Measurements from ENCODE around the gene UMODL1. TPM values are rescaled to one million over a fixed set of nuclear protein-coding genes. Genes with fewer than 3 reads are reported as not detected.
"Not testable (repeated sequence)": the region's sequence is repeated elsewhere in the genome, so short reads cannot be mapped to it uniquely, and the experiment has no call there.

Gene UMODL1
- total and polyA plus RNA-seq, 2 experiments from 2014 or later, result 0.15 to 0.47 TPM

GRCh38 chr21:42073145-42074099, 2.3 kb downstream of the UMODL1 start:
- H3K27ac ChIP-seq, result no peak overlapping the region
- no peaks in the 10 kb centered on the region for H3K9me2 ChIP-seq (replicated peaks; ENCODE audit: insufficient read depth)
- H4K20me1 ChIP-seq (ENCODE audit: insufficient read depth, poor library complexity, severe bottlenecking), result no peaks in the 10 kb centered on the region
- DNase-seq (ENCODE audit: low spot score), result no peak
- no peaks in the 10 kb centered on the region for H3K79me2 ChIP-seq
- no peaks in the 10 kb centered on the region for H3K9me3 ChIP-seq (ENCODE audit: low read depth)
- no peaks in the 10 kb centered on the region for H3K27me3 ChIP-seq
- H3K4me1 ChIP-seq (ENCODE audit: insufficient read depth), result no peaks in the 10 kb centered on the region
- no peaks in the 10 kb centered on the region for H3K36me3 ChIP-seq (replicated peaks; ENCODE audit: insufficient read depth, low read depth)
- WGBS (ENCODE audit: low lambda C conversion rate, missing lambda C conversion rate), result 94% methylated on average over 21 of the region's 21 CpGs
- H3K4me2 ChIP-seq, result no peak overlapping the region
- no peak for TF ChIP-seq EZH2 (IDR thresholded peaks at IDR 0.05; ENCODE audit: borderline replicate concordance)
- TF ChIP-seq CTCF (IDR thresholded peaks at IDR 0.05; ENCODE audit: poor library complexity), result no peak
- no peak for TF ChIP-seq EZH2phosphoT487 (IDR thresholded peaks at IDR 0.05; ENCODE audit: low read depth, severe bottlenecking, unreplicated experiment)
- H3K4me3 ChIP-seq, result no peak overlapping the region
- no peak overlapping the region for H2AFZ ChIP-seq

GRCh38 chr21:42075686-42076471, 4.8 kb downstream of the UMODL1 start:
- Histone ChIP-seq H3K27me3 (no peaks in the 10 kb centered on the region), H3K4me3 (no peak overlapping the region), H3K4me2 (no peak overlapping the region), H4K20me1 (ENCODE audit: insufficient read depth, poor library complexity, severe bottlenecking) (no peaks in the 10 kb centered on the region), H3K9me2 (replicated peaks; ENCODE audit: insufficient read depth) (no peaks in the 10 kb centered on the region), H3K36me3 (replicated peaks; ENCODE audit: insufficient read depth, low read depth) (no peaks in the 10 kb centered on the region), H3K9me3 (ENCODE audit: low read depth) (no peaks in the 10 kb centered on the region), H3K27ac (no peak overlapping the region), H3K4me1 (ENCODE audit: insufficient read depth) (peaks cover 3% of the 10 kb centered on the region), H3K79me2 (no peaks in the 10 kb centered on the region), H2AFZ (no peak overlapping the region)
- TF ChIP-seq EZH2 (IDR thresholded peaks at IDR 0.05; ENCODE audit: borderline replicate concordance), result no peak
- TF ChIP-seq EZH2phosphoT487 (IDR thresholded peaks at IDR 0.05; ENCODE audit: low read depth, severe bottlenecking, unreplicated experiment), result no peak
- TF ChIP-seq CTCF (IDR thresholded peaks at IDR 0.05; ENCODE audit: poor library complexity), result no peak
- DNase-seq (ENCODE audit: low spot score), result no peak
- 97% methylated on average over 34 of the region's 35 CpGs for WGBS (ENCODE audit: low lambda C conversion rate, missing lambda C conversion rate)

GRCh38 chr21:42077685-42078238, 6.6 kb downstream of the UMODL1 start:
- H3K4me1 ChIP-seq (ENCODE audit: insufficient read depth); H3K4me3 ChIP-seq; H3K79me2 ChIP-seq; H3K36me3 ChIP-seq (replicated peaks; ENCODE audit: insufficient read depth, low read depth); H3K27ac ChIP-seq; H3K9me3 ChIP-seq (ENCODE audit: low read depth); H3K4me2 ChIP-seq; H2AFZ ChIP-seq; H3K27me3 ChIP-seq; H3K9me2 ChIP-seq (replicated peaks; ENCODE audit: insufficient read depth); DNase-seq (ENCODE audit: low spot score); H4K20me1 ChIP-seq (ENCODE audit: insufficient read depth, poor library complexity, severe bottlenecking): not testable (repeated sequence)
- 91% methylated on average over 5 of the region's 6 CpGs for whole genome bisulfite sequencing (ENCODE audit: low lambda C conversion rate, missing lambda C conversion rate)

GRCh38 chr21:42078247-42079007, 7.3 kb downstream of the UMODL1 start:
- H2AFZ ChIP-seq; H4K20me1 ChIP-seq (ENCODE audit: insufficient read depth, poor library complexity, severe bottlenecking); DNase-seq (ENCODE audit: low spot score); H3K4me1 ChIP-seq (ENCODE audit: insufficient read depth); H3K79me2 ChIP-seq; H3K36me3 ChIP-seq (replicated peaks; ENCODE audit: insufficient read depth, low read depth); H3K27ac ChIP-seq; H3K9me2 ChIP-seq (replicated peaks; ENCODE audit: insufficient read depth); H3K4me2 ChIP-seq; H3K27me3 ChIP-seq; H3K4me3 ChIP-seq; H3K9me3 ChIP-seq (ENCODE audit: low read depth): not testable (repeated sequence)
- WGBS (ENCODE audit: low lambda C conversion rate, missing lambda C conversion rate), result 78% methylated on average over 3 of the region's 10 CpGs
